ENCODE data around the gene FDXR. TPM values are rescaled to one million over a fixed set of nuclear protein-coding genes. Genes with fewer than 3 reads are reported as not detected.

The FDXR gene
- total RNA-seq, 1 donor from 2014 or later: 34.2 TPM

DNA sequence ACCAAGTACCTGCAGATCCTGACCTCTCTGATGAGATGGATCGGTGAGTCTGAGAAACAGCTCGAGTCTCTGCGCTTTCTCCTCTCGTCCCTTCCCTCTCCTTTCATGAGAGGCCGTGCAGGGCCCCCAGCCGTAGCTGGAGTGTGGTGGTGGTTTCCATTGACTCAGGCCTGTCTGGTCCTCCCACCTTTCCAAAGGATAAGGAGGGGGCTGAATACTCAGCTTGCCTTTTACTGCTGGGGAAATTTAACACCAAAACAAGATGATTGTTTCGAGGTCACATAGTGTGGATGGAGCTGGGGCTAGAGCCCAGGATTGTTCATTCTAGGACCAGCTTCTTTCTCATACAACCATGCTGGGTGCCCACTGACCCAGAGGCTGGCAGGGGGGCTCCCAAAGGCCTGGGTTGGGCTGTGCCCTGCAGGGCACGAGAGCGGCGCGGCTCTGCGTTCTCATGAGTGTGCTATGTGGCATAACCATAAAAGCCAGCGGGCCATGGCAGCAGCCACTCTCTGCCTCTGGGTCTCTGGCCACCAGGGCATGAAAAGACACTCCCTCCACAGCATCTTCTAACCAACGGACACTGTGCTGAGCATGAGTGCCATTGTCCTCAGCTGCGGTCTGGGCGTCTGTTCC is 52.9 kb downstream of the FDXR start:
- Histone ChIP-seq H3K4me2 (ENCODE audit: low read length) (no peak overlapping the region), H3K4me3 (ENCODE audit: insufficient read depth, low read depth, low read length) (no peak overlapping the region), H3K9ac (ENCODE audit: low read length) (no peak overlapping the region), H2AFZ (ENCODE audit: low read depth, low read length) (no peak overlapping the region), H3K79me2 (ENCODE audit: insufficient read depth, low read length) (no peaks in the 10 kb centered on the region), H3K36me3 (ENCODE audit: insufficient read depth, low read length) (no peaks in the 10 kb centered on the region), H3K4me1 (ENCODE audit: insufficient read depth, low read length) (no peaks in the 10 kb centered on the region), H3K27me3 (ENCODE audit: insufficient read depth, low read length) (no peaks in the 10 kb centered on the region), H3K9me3 (ENCODE audit: insufficient read depth, low read depth, low read length) (no peaks in the 10 kb centered on the region), H3K27ac (ENCODE audit: low read depth, low read length) (no peak overlapping the region), H4K20me1 (ENCODE audit: insufficient read depth, low read length) (peaks cover 39% of the 10 kb centered on the region)
- no peak for TF ChIP-seq EZH2 (IDR thresholded peaks at IDR 0.05; ENCODE audit: insufficient read depth, low read length)
- TF ChIP-seq, protein P1, sequence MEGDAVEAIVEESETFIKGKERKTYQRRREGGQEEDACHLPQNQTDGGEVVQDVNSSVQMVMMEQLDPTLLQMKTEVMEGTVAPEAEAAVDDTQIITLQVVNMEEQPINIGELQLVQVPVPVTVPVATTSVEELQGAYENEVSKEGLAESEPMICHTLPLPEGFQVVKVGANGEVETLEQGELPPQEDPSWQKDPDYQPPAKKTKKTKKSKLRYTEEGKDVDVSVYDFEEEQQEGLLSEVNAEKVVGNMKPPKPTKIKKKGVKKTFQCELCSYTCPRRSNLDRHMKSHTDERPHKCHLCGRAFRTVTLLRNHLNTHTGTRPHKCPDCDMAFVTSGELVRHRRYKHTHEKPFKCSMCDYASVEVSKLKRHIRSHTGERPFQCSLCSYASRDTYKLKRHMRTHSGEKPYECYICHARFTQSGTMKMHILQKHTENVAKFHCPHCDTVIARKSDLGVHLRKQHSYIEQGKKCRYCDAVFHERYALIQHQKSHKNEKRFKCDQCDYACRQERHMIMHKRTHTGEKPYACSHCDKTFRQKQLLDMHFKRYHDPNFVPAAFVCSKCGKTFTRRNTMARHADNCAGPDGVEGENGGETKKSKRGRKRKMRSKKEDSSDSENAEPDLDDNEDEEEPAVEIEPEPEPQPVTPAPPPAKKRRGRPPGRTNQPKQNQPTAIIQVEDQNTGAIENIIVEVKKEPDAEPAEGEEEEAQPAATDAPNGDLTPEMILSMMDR (IDR thresholded peaks at IDR 0.05; ENCODE audit: insufficient read depth, low read depth, low read length): no peak
- Mint-ChIP-seq H3K27me3 (ENCODE audit: low read depth, unreplicated experiment) (peaks cover 4% of the 10 kb centered on the region), H3K4me1 (ENCODE audit: low read depth, unreplicated experiment) (no peaks in the 10 kb centered on the region), H3K27ac (ENCODE audit: unreplicated experiment) (no peak overlapping the region), H3K9me3 (ENCODE audit: unreplicated experiment) (no peaks in the 10 kb centered on the region), H3K4me3 (ENCODE audit: unreplicated experiment) (no peak overlapping the region), H3K36me3 (ENCODE audit: low read depth, unreplicated experiment) (peaks cover 34% of the 10 kb centered on the region)
- DNase-seq (ENCODE audit: low read depth) (no peak), FAIRE-seq (no peak)

DNA sequence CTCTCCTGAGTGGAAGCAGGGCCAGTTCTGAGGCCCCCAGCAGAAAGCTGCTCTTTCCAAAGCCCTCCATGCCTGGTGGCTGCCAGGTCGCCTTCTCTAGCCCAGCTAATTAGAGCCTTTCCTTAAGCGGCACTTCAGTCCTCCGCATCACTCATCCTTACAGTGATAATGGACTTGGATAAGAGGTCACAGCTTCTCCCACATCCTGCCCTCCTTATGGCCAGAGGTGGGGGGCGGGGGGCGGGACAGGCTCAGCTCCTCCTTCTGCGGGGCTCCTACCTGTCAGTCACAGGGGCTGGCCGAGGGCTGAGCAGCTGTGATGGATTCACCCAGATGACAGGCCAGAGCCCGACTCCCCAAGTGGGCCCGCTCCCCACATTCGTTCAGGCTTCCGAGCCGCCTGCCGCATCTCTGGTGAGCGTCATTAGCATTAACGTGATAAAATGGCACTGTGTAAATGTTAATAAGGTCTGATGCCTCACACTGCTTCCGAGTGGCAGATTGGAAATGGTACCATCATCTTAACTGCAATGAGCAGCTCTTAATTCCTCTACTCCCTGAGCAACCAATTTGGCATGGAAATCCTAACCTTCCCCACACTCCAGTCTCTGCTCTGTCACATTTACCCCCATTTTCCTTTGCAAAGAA is 54.4 kb downstream of the FDXR start:
- Mint-ChIP-seq H3K27me3 (ENCODE audit: low read depth, unreplicated experiment) (peaks cover 4% of the 10 kb centered on the region), H3K27ac (ENCODE audit: unreplicated experiment) (no peak overlapping the region), H3K9me3 (ENCODE audit: unreplicated experiment) (no peaks in the 10 kb centered on the region), H3K4me1 (ENCODE audit: low read depth, unreplicated experiment) (no peaks in the 10 kb centered on the region), H3K4me3 (ENCODE audit: unreplicated experiment) (no peak overlapping the region), H3K36me3 (ENCODE audit: low read depth, unreplicated experiment) (peaks cover 34% of the 10 kb centered on the region)
- Histone ChIP-seq H3K27ac (ENCODE audit: low read depth, low read length) (no peak overlapping the region), H2AFZ (ENCODE audit: low read depth, low read length) (no peak overlapping the region), H3K4me1 (ENCODE audit: insufficient read depth, low read length) (no peaks in the 10 kb centered on the region), H3K4me2 (ENCODE audit: low read length) (no peak overlapping the region), H3K9me3 (ENCODE audit: insufficient read depth, low read depth, low read length) (no peaks in the 10 kb centered on the region), H4K20me1 (ENCODE audit: insufficient read depth, low read length) (peaks cover 41% of the 10 kb centered on the region), H3K36me3 (ENCODE audit: insufficient read depth, low read length) (no peaks in the 10 kb centered on the region), H3K9ac (ENCODE audit: low read length) (no peak overlapping the region), H3K4me3 (ENCODE audit: insufficient read depth, low read depth, low read length) (no peak overlapping the region), H3K27me3 (ENCODE audit: insufficient read depth, low read length) (no peaks in the 10 kb centered on the region), H3K79me2 (ENCODE audit: insufficient read depth, low read length) (no peaks in the 10 kb centered on the region)
- TF ChIP-seq, protein P1 (IDR thresholded peaks at IDR 0.05; ENCODE audit: insufficient read depth, low read depth, low read length): no peak
- TF ChIP-seq EZH2 (IDR thresholded peaks at IDR 0.05; ENCODE audit: insufficient read depth, low read length): no peak
- DNase-seq (ENCODE audit: low read depth) (no peak), FAIRE-seq (no peak)

Measured in astrocyte (in vitro differentiated cells and primary cell).